AG04449 (cell line): Measurements from ENCODE around the gene SMOC2.

Experiments
- CTCF ChIA-PET: fragments of 350-600 bp; formaldehyde crosslinking; extraction: SDS; loops from one replicate; lab custom pipeline; 2021; ENCODE audit warnings: antibody characterized with exemption; lab: Yijun Ruan, JAX
- POLR2A ChIA-PET: fragments of 400-600, 350-600 bp; formaldehyde crosslinking; extraction: SDS; loops from one replicate; lab custom pipeline; 2020; ENCODE audit warnings: antibody characterized with exemption, inconsistent platforms; lab: Yijun Ruan, JAX
- DNase-seq: peaks from one replicate; pipeline ENCODE4 v3.0.0-alpha.2; 2010; ENCODE audit warnings: low read depth, low spot score
- H3K4me3 ChIP-seq: 2 replicates; pipeline ENCODE4 v1.5.1; 2011; ENCODE audit warnings: low read depth, mild to moderate bottlenecking, control low read depth, low read length
- TF ChIP-seq, protein P1 (sequence below): IDR thresholded peaks from one replicate; pipeline ENCODE4 v1.5.1; 2011; ENCODE audit warnings: mild to moderate bottlenecking, moderate library complexity, low read length, control low read depth, inconsistent platforms; ENCODE audit not compliant: insufficient read depth; ENCODE audit errors: missing control alignments

Gene SMOC2

DNA sequence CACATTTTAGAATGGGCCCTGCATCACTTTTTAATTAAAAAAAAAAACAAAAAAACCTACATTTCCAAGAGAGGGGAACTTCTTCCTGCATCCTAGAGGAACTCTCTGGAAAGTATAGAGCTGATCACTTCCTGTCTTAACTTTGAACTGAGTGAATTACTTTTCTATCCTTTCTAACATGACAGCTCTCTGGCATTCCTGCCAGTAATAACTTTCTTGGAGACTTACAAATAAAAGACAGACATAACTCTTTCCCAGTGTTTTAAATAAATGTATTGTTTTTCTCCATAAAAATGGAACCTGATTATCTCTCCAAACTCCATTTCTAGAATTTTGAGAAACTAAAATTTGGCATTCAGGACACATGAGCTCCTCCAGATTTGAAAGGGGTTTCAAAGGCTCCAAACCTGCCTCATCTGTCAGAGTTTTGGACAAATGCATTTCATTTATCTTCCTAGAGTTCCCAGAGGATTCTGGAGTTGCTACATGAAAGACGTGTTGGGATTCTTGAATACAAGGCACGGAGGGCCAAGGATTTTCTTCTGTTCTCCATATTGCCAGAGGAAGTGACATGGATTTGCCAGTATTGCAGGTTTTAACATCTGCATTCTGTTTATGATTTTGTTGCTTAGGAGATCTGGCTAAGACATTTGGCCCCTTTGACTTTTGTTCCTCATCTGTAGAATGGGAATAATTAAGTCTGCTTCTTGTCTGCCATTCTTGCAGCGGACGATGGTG, 2.0 kb upstream of the SMOC2 start:
- POLR2A ChIA-PET, result no interaction called here
- TF ChIP-seq, protein P1, sequence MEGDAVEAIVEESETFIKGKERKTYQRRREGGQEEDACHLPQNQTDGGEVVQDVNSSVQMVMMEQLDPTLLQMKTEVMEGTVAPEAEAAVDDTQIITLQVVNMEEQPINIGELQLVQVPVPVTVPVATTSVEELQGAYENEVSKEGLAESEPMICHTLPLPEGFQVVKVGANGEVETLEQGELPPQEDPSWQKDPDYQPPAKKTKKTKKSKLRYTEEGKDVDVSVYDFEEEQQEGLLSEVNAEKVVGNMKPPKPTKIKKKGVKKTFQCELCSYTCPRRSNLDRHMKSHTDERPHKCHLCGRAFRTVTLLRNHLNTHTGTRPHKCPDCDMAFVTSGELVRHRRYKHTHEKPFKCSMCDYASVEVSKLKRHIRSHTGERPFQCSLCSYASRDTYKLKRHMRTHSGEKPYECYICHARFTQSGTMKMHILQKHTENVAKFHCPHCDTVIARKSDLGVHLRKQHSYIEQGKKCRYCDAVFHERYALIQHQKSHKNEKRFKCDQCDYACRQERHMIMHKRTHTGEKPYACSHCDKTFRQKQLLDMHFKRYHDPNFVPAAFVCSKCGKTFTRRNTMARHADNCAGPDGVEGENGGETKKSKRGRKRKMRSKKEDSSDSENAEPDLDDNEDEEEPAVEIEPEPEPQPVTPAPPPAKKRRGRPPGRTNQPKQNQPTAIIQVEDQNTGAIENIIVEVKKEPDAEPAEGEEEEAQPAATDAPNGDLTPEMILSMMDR, result no peak
- H3K4me3 ChIP-seq, result no peak overlapping the region
- CTCF ChIA-PET, result no interaction called here
- DNase-seq, result no peak

- CTCF ChIA-PET, result no interaction called here
- TF ChIP-seq, protein P1, result no peak
- DNase-seq, result no peak
- H3K4me3 ChIP-seq, result no peak overlapping the region
- POLR2A ChIA-PET, result no interaction called here
Measured at GRCh38 chr6:168439794-168440450, 1.1 kb upstream of the SMOC2 start.

DNA sequence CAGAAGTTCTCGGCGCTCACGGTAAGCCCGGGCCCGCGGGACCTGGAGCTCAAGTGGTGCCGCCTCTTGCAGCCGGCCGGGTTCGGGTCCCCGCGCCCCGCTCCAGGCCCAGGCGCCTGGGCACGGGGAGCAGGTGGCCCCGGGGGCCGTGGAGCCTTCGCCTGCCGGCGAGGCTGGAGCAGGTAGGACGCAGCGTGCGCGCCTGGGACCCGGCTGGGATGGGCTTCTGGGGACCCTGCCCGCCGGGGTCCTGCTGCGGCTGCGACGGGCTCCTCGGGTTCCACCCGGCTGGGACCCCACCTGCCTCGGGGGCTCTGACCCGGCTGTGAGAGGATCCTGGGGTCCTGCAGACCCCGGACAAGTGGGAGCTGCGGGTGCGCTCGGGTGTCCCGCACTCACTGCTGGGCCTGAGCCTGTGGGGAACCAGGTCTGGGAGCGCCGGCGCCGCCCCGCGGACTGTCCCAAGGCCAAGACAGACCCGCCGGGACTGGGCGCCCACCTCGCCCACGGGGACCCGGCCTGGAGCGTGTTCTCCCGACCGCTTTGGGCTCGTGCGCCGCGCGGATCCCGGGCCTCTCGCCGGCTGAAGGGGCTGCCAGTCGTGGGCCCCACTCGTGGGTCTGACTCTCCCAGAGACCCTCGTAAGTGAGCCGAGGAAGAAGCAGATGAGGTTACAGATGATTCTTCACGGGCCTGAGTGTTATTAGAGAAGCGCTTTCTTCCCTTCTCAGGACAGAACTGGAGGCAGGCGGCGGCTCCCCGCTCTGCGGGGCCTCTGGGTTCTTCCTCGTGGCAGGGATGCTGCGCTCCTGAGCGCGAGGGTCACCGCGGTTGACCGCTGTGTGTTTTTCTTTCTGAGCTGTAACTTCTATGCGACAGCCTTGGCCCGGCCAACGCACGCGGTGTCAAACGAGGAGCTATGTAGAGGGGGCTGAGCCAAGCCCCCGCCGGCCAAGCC, 729 bp downstream of the SMOC2 start:
- no peak for DNase-seq
- TF ChIP-seq, protein P1, result no peak
- ChIA-PET CTCF (no interaction called here), POLR2A (no interaction called here)
- H3K4me3 ChIP-seq, result no peak overlapping the region

DNA sequence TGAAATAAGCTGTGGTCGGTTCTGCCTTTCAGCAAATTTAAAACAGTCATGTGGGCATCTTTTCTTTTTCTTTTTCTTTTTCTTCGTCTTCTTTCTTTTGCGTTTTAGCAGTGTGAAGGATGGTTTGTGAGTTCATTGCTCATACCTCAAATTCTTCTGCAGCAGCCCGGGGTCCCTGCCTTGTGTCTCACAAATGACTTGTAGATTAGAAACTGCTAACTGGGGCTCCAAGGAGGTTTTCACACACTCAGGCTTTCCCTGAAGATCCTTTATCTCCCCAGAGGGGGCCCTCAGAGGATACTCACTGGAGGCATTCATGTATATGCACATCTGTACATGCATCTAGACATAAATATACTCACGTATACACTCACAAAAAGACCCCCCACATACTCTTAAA, 1.7 kb downstream of the SMOC2 start:
- POLR2A ChIA-PET, result no interaction called here
- CTCF ChIA-PET, result no interaction called here
- no peak overlapping the region for H3K4me3 ChIP-seq
- DNase-seq, result no peak
- TF ChIP-seq, protein P1, result no peak

- POLR2A ChIA-PET, result no interaction called here
Measured at GRCh38 chr6:168447282-168447681, 6.3 kb downstream of the SMOC2 start.

More at GRCh38 chr6:168447282-168447681, 6.3 kb downstream of the SMOC2 start:
- no peak for DNase-seq
- no peak overlapping the region for H3K4me3 ChIP-seq
- TF ChIP-seq, protein P1, result no peak
- CTCF ChIA-PET, result no interaction called here
